ENCODE measurements around the gene AQP7. TPM values are rescaled to one million over a fixed set of nuclear protein-coding genes. Genes with fewer than 3 reads are reported as not detected.
A peak's percentile ranks its signal among the peaks of the same experiment; 100 is the strongest.

The AQP7 gene
- total RNA-seq, 1 donor from 2014 or later: 150 TPM

DNA sequence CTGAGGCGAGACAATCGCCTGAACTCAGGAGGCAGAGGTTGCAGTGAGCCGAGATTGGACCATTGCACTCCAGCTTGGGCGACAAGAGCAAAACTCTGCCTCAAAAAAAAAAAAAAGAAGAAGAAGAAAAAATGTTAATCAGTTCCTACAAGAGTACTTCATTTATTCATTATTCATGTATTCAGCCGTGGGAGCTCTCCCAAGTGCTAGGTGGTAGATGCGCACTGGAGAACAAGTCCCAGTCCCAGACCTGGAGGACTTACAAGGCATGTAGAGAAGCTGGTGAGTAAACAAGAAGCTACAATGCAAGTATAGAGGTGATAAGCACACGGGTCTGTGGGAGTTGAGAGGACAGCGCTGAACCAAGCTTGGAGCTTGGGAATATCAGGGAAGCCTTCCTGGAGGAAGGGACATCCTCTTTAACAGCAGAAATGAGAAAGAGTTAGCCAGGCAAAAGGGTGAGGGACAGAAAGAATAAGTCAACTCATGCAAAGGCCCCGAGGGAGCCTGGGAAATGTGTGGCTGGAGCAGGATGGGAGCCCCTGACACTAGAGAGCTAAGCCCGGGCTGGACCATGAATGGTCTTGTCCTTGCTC is 17.4 kb upstream of the AQP7 start:
- Histone ChIP-seq H3K27ac (replicated peaks) (no peak overlapping the region), H3K4me1 (peaks cover 11% of the 10 kb centered on the region), H3K27me3 (ENCODE audit: low read depth) (no peaks in the 10 kb centered on the region), H3K36me3 (no peaks in the 10 kb centered on the region), H3K9me3 (replicated peaks) (no peaks in the 10 kb centered on the region), H3K4me3 (no peak overlapping the region)
- intact Hi-C loops (cut with micrococcal nuclease): no loop called here
- TF ChIP-seq, protein P1, sequence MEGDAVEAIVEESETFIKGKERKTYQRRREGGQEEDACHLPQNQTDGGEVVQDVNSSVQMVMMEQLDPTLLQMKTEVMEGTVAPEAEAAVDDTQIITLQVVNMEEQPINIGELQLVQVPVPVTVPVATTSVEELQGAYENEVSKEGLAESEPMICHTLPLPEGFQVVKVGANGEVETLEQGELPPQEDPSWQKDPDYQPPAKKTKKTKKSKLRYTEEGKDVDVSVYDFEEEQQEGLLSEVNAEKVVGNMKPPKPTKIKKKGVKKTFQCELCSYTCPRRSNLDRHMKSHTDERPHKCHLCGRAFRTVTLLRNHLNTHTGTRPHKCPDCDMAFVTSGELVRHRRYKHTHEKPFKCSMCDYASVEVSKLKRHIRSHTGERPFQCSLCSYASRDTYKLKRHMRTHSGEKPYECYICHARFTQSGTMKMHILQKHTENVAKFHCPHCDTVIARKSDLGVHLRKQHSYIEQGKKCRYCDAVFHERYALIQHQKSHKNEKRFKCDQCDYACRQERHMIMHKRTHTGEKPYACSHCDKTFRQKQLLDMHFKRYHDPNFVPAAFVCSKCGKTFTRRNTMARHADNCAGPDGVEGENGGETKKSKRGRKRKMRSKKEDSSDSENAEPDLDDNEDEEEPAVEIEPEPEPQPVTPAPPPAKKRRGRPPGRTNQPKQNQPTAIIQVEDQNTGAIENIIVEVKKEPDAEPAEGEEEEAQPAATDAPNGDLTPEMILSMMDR (IDR thresholded peaks at IDR 0.05; ENCODE audit: borderline replicate concordance): no peak
- DNase-seq: no peak

DNA sequence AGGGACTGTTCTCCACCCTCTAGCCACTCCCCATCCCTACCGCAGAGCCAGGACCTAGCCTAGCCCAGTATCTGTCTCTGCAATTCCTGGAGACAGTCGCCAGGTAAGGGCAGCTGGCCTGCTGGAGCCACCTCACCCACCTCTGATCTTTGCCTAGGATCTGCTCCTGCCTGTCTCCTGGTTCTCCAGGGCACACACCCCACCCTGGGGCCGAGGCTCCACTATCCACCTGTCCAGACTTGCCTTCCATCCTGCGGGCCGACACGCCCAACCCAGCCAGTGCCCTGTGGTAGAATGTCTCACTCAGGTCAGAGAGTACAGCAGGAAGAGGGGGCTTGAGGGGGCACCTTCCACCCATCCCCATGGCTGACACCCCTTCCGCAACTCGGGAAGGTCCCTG is 15.7 kb upstream of the AQP7 start:
- intact Hi-C loops (cut with micrococcal nuclease): no loop called here
- TF ChIP-seq, protein P1 (IDR thresholded peaks at IDR 0.05; ENCODE audit: borderline replicate concordance): no peak
- Histone ChIP-seq H3K27ac (replicated peaks) (no peak overlapping the region), H3K27me3 (ENCODE audit: low read depth) (no peaks in the 10 kb centered on the region), H3K4me3 (no peak overlapping the region), H3K4me1 (peaks cover 14% of the 10 kb centered on the region), H3K36me3 (no peaks in the 10 kb centered on the region), H3K9me3 (replicated peaks) (no peaks in the 10 kb centered on the region)
- DNase-seq: no peak

DNA sequence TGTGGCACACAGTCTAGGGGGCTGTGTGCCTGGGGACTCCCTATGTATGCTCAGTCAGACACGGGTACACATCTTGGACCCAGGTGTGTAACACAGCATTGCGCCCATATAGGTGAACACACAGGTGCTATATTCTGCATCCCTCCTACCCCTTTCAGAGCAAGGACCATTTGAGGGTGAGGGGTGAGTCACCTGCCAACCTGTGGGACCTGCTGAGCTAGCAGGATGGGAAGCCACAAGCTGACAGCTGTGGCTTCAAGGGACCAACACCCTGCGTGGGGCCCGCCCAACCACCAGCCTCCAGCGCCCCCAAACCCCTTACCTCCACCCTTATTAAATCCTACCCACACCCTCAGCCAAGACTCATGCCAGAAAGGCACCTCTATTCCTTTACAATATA is 14.6 kb upstream of the AQP7 start:
- Histone ChIP-seq H3K36me3 (no peaks in the 10 kb centered on the region), H3K4me3 (no peak overlapping the region), H3K4me1 (peaks cover 14% of the 10 kb centered on the region), H3K27ac (replicated peaks) (no peak overlapping the region), H3K9me3 (replicated peaks) (no peaks in the 10 kb centered on the region), H3K27me3 (ENCODE audit: low read depth) (no peaks in the 10 kb centered on the region)
- no peak for DNase-seq
- TF ChIP-seq, protein P1 (IDR thresholded peaks at IDR 0.05; ENCODE audit: borderline replicate concordance): no peak
- intact Hi-C loops (cut with micrococcal nuclease): no loop called here

DNA sequence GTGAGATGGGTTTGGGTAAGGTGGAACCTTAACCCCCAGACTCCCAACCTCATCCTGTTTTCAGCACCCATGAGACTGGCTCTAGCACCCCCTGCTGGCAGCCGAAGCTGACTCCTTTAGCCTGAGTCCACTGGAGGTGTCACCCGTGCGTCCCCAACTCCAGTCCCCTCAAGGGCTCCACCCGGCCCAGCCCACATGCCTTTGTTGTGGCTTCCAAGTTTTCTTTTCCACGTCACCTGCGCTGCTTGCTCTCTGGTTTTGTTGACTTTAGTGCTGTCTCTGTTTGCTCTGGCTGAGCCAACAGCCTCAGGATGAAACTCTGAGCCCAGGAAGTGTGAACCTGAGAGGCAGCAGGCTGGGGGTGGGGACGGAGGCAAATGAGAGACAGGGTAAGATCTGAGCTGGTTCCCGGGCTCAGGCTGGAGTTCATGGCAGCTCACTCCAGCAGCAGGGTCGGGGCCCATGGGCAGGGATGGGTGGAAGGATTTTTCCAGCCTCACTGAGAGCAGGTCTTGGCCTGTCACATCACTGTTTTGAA is 13.2 kb upstream of the AQP7 start:
- TF ChIP-seq, protein P1 (IDR thresholded peaks at IDR 0.05; ENCODE audit: borderline replicate concordance): peak; percentile 86
- peaks cover 14% of the 10 kb centered on the region for H3K4me1 ChIP-seq
- no peak overlapping the region for H3K27ac ChIP-seq (replicated peaks)
- no peaks in the 10 kb centered on the region for H3K27me3 ChIP-seq (ENCODE audit: low read depth)
- H3K36me3 ChIP-seq: no peaks in the 10 kb centered on the region
- no peak overlapping the region for H3K4me3 ChIP-seq
- peak; percentile 71 for DNase-seq
- intact Hi-C loops (cut with micrococcal nuclease): no loop called here
- no peaks in the 10 kb centered on the region for H3K9me3 ChIP-seq (replicated peaks)

DNA sequence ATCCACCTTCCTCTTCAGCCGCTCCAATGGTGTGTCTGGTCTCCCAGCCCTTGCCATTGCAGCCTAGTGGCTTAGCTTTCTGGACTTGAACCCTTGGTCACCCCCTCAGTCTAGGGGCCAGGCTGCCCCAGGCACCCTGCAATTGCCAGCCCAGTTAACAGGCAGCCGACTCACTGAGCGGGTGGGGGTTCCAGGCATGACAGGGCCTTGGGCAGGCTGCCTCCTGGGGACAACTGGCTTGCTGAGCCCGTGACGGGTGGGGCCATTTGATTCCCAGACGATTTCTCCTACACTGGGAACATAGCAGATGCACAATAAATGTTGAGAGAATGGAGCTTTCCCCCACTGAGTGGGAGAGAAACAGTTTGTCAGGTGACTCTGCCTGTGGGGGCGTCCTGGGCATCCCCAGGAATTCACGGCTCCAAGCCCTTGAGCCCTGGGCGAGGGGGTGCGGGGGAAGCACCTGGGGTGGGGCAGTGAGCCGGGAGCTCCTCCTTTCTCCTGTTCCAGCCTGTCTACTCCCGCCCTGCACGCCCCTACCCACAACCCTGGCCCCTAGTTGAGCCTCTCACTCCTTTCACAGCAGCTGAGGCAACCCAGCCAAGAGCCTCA is 12.6 kb upstream of the AQP7 start:
- Histone ChIP-seq H3K4me1 (peaks cover 14% of the 10 kb centered on the region), H3K4me3 (no peak overlapping the region), H3K36me3 (no peaks in the 10 kb centered on the region), H3K27ac (replicated peaks) (no peak overlapping the region), H3K27me3 (ENCODE audit: low read depth) (no peaks in the 10 kb centered on the region), H3K9me3 (replicated peaks) (no peaks in the 10 kb centered on the region)
- no peak for DNase-seq
- intact Hi-C loops (cut with micrococcal nuclease): no loop called here
- TF ChIP-seq, protein P1 (IDR thresholded peaks at IDR 0.05; ENCODE audit: borderline replicate concordance): no peak

All from left ventricle myocardium inferior (tissue), 1 donor.